GM21723 (cell line): ENCODE results near the gene DENND6B.

Source experiments
- ATAC-seq: cut with Tn5 transposase; IDR thresholded peaks from one replicate; pipeline ENCODE4 v1.9.1; 2021; ENCODE audit warnings: mild to moderate bottlenecking, moderate library complexity; ENCODE audit not compliant: unreplicated experiment

The DENND6B gene

GRCh38 chr22:50316114-50317065 is 10.4 kb downstream of the DENND6B start:
- ATAC-seq = no peak

DNA sequence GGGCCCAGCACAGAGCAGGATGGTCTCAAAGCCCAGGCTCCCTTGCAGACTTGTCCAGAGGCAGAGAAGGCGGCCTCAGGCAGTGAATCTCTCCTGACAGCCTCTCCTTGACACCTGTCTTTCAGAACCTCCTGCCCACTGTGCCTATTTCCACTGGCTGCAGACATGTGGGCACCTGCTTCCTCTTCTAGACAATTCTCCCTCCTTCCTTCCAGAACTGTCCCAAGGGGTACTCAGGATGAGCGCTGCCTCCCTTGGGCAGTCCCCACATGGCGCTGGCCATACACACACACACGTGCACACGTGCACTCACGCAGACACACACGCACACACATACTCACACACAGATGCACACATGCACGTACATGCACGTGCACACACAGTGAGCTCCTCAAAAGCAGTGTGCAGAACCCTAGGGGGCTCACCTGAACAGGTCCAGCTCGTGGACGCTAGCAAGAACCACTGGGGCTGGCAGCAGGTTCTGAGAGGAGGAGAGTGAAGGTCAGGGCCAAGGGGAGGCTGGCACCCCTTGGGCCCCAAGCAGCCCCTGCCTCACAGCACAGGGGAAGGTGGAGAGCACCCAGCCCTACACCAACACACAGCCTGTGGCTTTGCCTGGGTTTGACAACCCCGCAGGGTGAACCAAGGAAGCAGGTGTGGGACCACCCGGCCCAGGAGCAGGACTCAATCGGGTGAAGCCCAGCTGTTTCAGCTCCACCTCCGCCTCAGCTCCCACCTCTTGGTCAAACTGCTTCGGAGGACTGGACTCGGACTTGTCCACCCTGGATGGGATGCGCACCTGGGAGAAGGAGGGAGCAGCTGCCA is 11.3 kb downstream of the DENND6B start:
- ATAC-seq = no peak

- peak; percentile 71 for ATAC-seq
These were observed 12.1 kb downstream of the DENND6B start for GRCh38 chr22:50314455-50315288.

- ATAC-seq = no peak
These were observed 12.7 kb downstream of the DENND6B start for GRCh38 chr22:50314081-50314454.

GRCh38 chr22:50313600-50313999 is 13.2 kb downstream of the DENND6B start:
- ATAC-seq = no peak

GRCh38 chr22:50313021-50313420 is 13.8 kb downstream of the DENND6B start:
- ATAC-seq = no peak

DNA sequence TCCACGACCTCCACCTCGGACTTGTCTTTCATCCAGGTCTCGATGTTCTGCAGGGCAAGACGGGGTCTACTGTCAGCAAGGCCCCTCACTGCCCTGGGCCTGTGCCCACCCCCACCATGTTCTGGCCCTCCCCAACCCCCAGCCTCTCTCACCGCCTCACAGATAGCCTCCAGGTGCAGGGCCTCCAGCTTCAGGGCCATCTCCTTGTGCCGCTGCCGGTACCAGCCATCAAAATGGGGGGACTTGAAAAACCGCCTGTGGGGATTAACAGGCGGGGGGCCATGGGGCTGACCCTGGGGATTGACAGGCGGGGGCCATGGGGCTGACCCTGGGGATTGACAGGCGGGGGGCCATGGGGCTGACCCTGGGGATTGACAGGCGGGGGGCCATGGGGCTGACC is 14.4 kb downstream of the DENND6B start:
- no peak for ATAC-seq

DNA sequence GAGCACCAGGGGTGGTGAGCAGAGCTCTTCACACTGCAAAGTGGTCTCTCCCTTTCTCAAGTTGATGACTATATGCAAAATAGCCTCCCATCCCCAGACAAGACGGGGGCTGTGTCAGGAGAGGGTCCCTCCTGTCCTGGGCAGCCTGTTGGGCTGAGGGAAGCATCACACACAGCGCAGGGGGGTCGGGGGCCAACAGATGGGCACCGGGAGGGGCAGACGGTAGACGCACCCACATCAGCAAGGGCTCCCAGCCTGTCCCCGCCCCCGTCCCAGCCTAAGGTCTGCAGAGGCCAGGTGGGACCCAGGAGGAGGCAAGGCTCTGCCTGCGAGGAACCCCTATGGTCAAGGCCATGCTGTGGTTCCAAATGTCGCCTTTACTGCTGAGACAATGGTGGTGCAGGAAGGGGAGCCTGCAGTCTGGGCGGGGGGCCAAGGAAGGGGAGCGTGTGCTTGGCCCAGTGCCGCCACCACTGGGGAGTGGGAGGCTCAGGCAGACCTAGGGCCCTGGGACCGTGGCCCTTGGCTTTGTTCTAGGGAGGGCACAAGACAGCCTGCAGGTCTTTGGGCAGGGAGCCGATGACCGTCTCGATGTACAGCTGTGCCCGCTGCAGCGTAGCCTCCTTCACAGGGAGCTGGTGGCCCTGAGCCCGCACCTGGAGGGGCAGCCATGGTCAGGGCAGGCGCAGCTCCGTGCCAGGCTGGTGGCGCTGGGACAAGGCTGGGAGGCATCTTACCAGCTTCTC is 15.0 kb downstream of the DENND6B start:
- ATAC-seq = no peak

DNA sequence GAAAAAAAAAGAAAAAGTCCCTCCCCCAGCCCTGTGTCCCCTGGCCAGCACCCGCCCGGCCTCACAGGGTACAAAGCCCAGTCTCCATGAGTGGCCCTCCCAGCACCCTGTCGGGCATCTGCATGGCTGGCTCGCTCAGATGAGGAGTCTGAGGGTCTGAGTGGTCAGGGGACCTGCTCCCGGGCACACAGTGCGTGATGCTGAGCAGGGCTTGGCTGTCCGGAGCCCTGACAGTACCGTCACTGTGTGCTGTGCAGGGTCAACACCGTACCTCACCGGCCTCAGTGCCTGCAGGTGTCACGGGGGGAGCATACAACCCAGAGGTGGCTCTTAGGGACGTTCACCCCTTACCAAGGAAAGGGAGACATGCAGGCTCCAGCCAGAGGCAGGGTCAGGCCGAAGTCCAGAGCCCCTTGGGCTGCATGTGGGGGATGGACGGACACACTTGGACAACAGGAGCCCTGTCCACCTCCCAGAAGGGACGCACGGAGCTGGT is 15.8 kb downstream of the DENND6B start:
- no peak for ATAC-seq

DNA sequence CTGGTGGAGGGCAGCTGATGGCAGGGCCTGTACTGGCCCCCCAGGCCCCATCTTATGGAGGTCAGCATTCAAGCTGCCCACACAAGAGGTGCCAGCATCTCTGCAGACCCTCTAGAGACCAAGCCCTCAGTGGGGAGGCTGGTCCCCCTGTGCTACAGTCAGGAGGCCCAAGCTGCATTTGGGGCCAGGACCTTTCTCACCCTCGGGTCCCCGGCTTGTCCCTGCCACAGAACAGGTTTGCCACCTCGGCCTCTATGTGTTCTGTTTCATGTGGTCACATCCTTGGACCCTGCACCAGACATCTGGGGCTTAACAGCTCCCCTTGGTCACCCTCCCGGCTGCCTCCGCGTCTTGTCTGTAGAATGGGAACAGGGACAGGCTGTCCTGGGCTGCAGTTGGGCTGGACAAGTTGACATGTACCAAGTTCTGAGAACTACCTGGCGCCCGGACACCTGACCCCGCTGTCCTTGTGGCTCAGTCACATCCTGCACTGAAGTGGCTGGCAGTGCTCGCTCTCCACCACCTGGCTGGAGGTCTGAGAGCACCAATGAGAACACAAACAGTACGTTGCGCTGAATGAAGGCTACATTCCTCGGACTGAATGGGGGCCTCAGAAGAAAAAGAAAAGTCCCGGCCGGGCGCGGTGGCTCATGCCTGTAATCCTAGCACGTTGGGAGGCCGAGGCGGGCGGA is 16.6 kb downstream of the DENND6B start:
- ATAC-seq = no peak

- ATAC-seq = no peak
These were observed 17.2 kb downstream of the DENND6B start for GRCh38 chr22:50309601-50309991.

GRCh38 chr22:50308986-50309600 is 17.7 kb downstream of the DENND6B start:
- ATAC-seq = no peak

DNA sequence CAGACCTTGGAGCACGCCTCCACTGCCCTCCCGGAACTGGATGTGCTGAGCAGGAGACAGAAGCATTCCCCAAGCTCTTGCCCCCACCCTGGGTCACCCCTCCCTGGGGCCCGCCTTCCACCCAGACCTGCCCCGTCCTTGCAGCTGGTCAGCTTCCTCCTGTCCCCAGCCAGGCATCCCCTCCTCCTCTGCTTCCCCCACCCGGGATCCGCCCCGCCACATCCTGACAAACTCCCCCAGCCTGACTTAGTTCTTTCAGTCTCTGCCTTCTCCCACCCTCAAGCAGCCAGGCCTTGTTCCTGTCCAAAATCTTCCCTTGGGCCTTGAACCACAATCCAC is 18.2 kb downstream of the DENND6B start:
- ATAC-seq = no peak

- no peak for ATAC-seq
These were observed 18.8 kb downstream of the DENND6B start for GRCh38 chr22:50307890-50308596.

GRCh38 chr22:50306753-50307749 is 19.8 kb downstream of the DENND6B start, which contains the start of gene PLXNB2:
Gene PLXNB2 (minus strand): TSS chr22:50307646. CDS start chr22:50290584, 17,062 bp downstream.
- no peak for ATAC-seq

GRCh38 chr22:50305923-50306566 is 20.8 kb downstream of the DENND6B start:
- no peak for ATAC-seq
